ENCODE measurements around the gene PXYLP1.

- TF ChIP-seq POLR2A (IDR thresholded peaks at IDR 0.05) (no peak), CTCF (IDR thresholded peaks at IDR 0.05) (no peak)
Observed at GRCh38 chr3:141333836-141334626, 102.4 kb downstream of the PXYLP1 start.

Data from Peyer's patch (tissue), 4 donors.